Ishikawa (cell line): ENCODE measurements around the gene METTL15.

Source experiments
- CEBPB ChIP-seq: IDR thresholded peaks from 2 replicates; pipeline ENCODE4 v1.6.1; 2012
- CREB1 ChIP-seq: IDR thresholded peaks from 2 replicates; pipeline ENCODE4 v1.6.1; 2012; ENCODE audit warnings: low read depth
- EGR1 ChIP-seq: IDR thresholded peaks from 2 replicates; pipeline ENCODE4 v1.6.1; 2012
- EP300 ChIP-seq: IDR thresholded peaks from 2 replicates; pipeline ENCODE4 v1.6.1; 2012; ENCODE audit warnings: borderline replicate concordance
- FOXM1 ChIP-seq: IDR thresholded peaks from 2 replicates; pipeline ENCODE4 v1.6.1; 2012; ENCODE audit warnings: low read depth, borderline replicate concordance
- MAX ChIP-seq: IDR thresholded peaks from 2 replicates; pipeline ENCODE4 v1.6.1; 2012
- NFIC ChIP-seq: IDR thresholded peaks from 2 replicates; pipeline ENCODE4 v1.6.1; 2012
- RAD21 ChIP-seq: IDR thresholded peaks from 2 replicates; pipeline ENCODE4 v1.6.1; 2012; ENCODE audit warnings: low read depth
- TAF1 ChIP-seq: IDR thresholded peaks from 2 replicates; pipeline ENCODE4 v1.6.1; 2012; ENCODE audit warnings: low read depth, mild to moderate bottlenecking
- TCF12 ChIP-seq: IDR thresholded peaks from 2 replicates; pipeline ENCODE4 v1.6.1; 2012; ENCODE audit warnings: low read depth
- TEAD4 ChIP-seq: IDR thresholded peaks from 2 replicates; pipeline ENCODE4 v1.6.1; 2012
- YY1 ChIP-seq: IDR thresholded peaks from 2 replicates; pipeline ENCODE4 v1.6.1; 2012; ENCODE audit warnings: low read depth
- ZBTB7A ChIP-seq: IDR thresholded peaks from 2 replicates; pipeline ENCODE4 v1.6.1; 2012; ENCODE audit warnings: low read depth
- TF ChIP-seq, protein P1 (sequence below): IDR thresholded peaks from 2 replicates; pipeline ENCODE4 v1.6.1; 2012; ENCODE audit warnings: low read depth, mild to moderate bottlenecking
- TF ChIP-seq, protein P2 (sequence below): IDR thresholded peaks from 2 replicates; pipeline ENCODE4 v1.6.1; 2012

The METTL15 gene

GRCh38 chr11:28251257-28251656 lies 143.1 kb downstream of the METTL15 start:
- TF ChIP-seq, protein P1, sequence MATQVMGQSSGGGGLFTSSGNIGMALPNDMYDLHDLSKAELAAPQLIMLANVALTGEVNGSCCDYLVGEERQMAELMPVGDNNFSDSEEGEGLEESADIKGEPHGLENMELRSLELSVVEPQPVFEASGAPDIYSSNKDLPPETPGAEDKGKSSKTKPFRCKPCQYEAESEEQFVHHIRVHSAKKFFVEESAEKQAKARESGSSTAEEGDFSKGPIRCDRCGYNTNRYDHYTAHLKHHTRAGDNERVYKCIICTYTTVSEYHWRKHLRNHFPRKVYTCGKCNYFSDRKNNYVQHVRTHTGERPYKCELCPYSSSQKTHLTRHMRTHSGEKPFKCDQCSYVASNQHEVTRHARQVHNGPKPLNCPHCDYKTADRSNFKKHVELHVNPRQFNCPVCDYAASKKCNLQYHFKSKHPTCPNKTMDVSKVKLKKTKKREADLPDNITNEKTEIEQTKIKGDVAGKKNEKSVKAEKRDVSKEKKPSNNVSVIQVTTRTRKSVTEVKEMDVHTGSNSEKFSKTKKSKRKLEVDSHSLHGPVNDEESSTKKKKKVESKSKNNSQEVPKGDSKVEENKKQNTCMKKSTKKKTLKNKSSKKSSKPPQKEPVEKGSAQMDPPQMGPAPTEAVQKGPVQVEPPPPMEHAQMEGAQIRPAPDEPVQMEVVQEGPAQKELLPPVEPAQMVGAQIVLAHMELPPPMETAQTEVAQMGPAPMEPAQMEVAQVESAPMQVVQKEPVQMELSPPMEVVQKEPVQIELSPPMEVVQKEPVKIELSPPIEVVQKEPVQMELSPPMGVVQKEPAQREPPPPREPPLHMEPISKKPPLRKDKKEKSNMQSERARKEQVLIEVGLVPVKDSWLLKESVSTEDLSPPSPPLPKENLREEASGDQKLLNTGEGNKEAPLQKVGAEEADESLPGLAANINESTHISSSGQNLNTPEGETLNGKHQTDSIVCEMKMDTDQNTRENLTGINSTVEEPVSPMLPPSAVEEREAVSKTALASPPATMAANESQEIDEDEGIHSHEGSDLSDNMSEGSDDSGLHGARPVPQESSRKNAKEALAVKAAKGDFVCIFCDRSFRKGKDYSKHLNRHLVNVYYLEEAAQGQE, result no peak
- no peak for TF ChIP-seq MAX
- TF ChIP-seq CREB1, result no peak
- TF ChIP-seq RAD21, result no peak
- no peak for TF ChIP-seq TEAD4
- TF ChIP-seq, protein P2, sequence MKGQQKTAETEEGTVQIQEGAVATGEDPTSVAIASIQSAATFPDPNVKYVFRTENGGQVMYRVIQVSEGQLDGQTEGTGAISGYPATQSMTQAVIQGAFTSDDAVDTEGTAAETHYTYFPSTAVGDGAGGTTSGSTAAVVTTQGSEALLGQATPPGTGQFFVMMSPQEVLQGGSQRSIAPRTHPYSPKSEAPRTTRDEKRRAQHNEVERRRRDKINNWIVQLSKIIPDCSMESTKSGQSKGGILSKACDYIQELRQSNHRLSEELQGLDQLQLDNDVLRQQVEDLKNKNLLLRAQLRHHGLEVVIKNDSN, result no peak
- no peak for TF ChIP-seq NFIC
- TF ChIP-seq TCF12, result no peak
- TF ChIP-seq TAF1, result no peak
- no peak for TF ChIP-seq EGR1
- TF ChIP-seq ZBTB7A, result no peak
- TF ChIP-seq FOXM1, result no peak
- TF ChIP-seq CEBPB, result no peak
- no peak for TF ChIP-seq YY1
- TF ChIP-seq EP300, result no peak

DNA sequence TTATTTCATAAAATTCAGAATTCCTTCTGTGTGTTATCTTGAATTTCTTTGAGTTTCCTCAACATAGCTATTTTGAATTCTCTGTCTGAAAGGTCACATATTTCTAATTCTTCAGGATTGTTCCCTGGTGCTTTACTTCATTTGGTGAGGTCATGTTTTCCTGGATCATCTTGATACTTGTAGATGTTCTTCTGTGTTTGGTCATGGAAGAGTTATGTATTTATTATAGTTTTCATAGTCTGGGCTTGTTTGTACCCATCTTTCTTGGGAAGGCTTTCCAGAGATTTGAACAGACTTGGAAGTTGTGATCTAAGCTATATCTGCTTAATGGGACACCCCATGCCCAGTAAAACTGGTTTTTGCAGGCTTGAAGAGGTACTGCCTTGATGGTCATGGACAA lies 149.6 kb downstream of the METTL15 start:
- TF ChIP-seq, protein P2, result no peak
- TF ChIP-seq TCF12 (no peak), TAF1 (no peak)
- TF ChIP-seq, protein P1, result no peak

DNA sequence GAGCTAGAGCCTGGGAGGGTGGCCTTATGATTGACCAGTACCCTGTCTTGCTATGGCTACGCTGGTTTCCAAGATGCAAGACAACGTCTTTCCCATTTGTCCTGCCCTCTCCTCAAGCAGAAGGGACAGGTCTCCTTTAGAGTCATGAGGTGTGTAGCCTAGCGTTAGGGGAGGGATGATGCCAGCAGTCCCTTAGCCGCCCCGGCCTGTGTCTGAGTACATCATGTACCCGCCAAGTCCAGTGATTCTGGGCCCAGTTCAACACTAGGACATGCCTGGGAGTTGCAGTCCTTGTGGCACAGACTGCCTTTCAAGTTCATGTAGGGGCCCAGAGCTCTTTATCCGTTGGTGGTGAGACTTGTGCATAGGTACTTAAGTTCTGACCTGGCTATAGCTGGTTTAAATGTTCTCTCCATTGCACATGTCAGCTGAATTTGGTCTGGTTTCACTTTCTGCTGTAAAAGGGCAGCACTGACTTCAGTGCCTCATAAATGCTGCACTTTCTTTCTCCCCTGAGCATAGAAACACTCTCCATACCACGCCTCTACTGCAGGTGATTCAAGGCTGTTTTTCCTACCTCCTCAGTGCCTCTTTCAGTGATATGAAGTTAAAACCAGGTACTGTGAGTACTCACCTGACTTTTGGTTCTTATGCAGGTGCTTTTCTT lies 151.1 kb downstream of the METTL15 start:
- TF ChIP-seq TCF12 (no peak), EP300 (no peak), NFIC (no peak), CEBPB (no peak), TEAD4 (no peak), CREB1 (no peak), TAF1 (no peak), FOXM1 (no peak)
- TF ChIP-seq, protein P2, result no peak

DNA sequence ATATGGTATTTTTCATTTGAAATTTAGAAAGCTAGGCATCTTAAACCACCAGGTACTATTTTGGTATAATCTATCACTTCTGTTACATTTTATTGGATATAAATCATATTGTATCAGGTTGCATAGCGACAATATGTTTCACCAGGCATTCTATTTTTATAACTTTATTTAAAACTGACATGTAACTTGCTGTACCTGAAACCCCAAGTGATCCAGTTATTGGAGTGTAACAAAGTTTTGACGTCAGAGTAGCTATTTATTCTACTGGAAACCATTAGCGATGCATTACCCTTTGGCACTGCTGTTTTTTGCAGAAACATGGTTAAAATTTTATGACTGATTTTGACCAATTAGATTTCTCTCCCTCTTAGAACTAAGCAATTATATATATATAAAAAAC lies 160.7 kb downstream of the METTL15 start:
- TF ChIP-seq FOXM1 (no peak), ZBTB7A (no peak), EP300 (no peak), YY1 (no peak), CEBPB (no peak), EGR1 (no peak), MAX (no peak), CREB1 (no peak), RAD21 (no peak), TCF12 (no peak), TEAD4 (no peak), TAF1 (no peak), NFIC (no peak)
- TF ChIP-seq, protein P2, result no peak
- TF ChIP-seq, protein P1, result no peak
